ENCODE results near the gene JAK3.
"Not testable (repeated sequence)": the region's sequence is repeated elsewhere in the genome, so short reads cannot be mapped to it uniquely, and the experiment has no call there.

JAK3 gene
- total RNA-seq = 136 to 514 (median 292) reads per million in 3 experiments

- DNase-seq = peak; percentile 83
Observed at GRCh38 chr19:17847538-17848366, at the start of gene JAK3. Gene JAK3 (minus strand): TSS chr19:17847982. CDS start chr19:17844417, 3,565 bp downstream.

- no peak for DNase-seq
Observed at GRCh38 chr19:17893766-17894165, 46.0 kb upstream of the JAK3 start.

DNA sequence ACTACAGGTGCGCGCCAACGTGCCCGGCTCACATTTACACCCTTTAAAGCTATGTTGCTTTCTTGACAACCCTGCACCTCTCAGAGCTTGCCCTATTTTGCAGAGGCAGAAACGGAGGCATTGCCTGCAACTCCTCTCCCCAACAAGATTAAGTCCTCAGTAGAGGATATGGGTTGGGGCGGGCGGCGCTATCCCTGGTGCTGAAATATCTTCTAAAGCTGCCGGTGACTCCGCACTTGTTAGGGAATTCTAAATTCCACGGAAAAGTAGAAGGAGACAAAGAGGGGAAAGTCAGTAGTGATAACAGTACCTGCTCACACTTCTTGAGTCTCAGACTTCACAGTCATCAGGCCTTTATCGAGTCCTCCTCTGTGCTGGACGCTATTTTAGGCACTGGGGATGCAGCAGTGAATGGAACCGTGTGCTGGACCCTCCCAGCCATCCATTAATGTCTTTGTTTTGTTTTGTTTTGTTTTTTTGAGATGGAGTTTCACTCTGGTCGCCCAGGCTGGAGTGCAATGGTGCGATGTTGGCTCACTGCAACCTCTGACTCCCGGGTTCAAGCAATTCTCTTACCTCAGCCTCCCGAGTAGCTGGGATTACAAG is 41.9 kb upstream of the JAK3 start:
- DNase-seq = no peak

DNA sequence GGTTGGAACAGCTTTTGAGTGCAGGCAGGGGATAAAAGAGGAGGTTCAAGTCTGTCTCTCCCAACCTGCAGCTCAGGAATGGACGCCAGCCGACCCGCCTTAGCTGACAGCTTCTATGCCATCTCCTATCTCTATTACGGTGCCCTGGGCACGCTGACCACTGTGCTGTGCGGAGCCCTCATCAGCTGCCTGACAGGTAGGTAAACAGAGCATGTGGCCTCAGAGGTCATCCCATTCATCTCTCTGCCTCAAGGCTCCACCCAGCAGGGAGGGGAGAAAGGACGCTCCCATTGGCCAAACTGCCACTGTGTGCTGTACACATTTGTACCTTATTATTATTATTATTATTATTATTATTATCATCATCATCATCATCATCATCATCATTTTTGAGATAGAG is 40.5 kb upstream of the JAK3 start:
- DNase-seq = no peak

- DNase-seq = not testable (repeated sequence)
Observed at GRCh38 chr19:17887221-17887620, 39.4 kb upstream of the JAK3 start.

- no peak for DNase-seq
Observed at GRCh38 chr19:17886515-17886914, 38.7 kb upstream of the JAK3 start.

DNA sequence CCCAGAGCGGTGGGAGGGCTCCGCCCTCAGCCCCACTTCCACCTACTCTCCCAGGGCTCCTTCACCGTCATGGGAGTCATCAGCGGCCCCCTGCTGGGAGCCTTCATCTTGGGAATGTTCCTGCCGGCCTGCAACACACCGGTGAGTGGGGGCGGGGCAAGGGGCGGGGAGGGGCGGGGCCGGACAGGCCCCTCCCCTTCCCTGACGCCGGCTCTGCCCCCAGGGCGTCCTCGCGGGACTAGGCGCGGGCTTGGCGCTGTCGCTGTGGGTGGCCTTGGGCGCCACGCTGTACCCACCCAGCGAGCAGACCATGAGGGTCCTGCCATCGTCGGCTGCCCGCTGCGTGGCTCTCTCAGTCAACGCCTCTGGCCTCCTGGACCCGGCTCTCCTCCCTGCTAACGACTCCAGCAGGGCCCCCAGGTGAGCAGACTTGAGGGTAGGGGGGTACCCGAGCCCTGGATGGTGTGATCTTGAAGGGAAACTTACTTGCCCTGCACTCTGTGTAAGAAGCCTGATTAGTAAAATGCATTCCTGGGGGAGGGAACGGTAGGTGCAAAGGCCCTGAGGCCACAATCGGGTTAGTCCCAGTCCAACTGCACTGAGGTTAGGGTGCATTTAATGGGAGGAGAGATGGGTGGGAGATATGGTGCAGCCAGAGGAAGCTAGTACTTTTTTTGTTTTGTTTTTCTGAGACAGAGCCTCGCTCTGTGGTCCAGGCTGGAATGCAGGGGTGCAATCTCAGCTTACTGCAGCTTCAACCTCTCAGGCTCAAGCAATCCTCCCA is 36.0 kb upstream of the JAK3 start:
- DNase-seq = no peak

- DNase-seq = no peak
Observed at GRCh38 chr19:17881701-17882100, 33.9 kb upstream of the JAK3 start.

- no peak for DNase-seq
Observed at GRCh38 chr19:17879466-17879865, 31.7 kb upstream of the JAK3 start.

GRCh38 chr19:17877696-17878095 is 29.9 kb upstream of the JAK3 start:
- DNase-seq = no peak

DNA sequence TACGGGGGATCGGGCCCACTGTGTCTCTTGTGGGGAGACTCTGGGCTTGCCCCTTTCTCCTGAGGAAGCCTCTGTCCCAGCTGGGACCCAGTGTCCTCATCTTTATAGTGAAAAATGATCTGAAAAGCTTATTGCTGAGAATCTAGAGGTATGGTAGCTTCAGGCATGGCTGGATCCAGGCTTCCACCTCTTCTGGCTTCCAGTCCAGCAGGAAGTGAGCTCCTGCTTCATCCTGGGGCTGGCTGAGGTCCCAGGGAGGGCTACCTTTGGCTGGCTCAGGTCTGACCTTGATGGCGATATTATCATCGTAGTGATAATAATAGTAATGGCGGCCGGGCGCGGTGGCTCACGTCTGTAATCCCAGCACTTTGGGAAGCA is 27.0 kb upstream of the JAK3 start:
- DNase-seq = no peak

DNA sequence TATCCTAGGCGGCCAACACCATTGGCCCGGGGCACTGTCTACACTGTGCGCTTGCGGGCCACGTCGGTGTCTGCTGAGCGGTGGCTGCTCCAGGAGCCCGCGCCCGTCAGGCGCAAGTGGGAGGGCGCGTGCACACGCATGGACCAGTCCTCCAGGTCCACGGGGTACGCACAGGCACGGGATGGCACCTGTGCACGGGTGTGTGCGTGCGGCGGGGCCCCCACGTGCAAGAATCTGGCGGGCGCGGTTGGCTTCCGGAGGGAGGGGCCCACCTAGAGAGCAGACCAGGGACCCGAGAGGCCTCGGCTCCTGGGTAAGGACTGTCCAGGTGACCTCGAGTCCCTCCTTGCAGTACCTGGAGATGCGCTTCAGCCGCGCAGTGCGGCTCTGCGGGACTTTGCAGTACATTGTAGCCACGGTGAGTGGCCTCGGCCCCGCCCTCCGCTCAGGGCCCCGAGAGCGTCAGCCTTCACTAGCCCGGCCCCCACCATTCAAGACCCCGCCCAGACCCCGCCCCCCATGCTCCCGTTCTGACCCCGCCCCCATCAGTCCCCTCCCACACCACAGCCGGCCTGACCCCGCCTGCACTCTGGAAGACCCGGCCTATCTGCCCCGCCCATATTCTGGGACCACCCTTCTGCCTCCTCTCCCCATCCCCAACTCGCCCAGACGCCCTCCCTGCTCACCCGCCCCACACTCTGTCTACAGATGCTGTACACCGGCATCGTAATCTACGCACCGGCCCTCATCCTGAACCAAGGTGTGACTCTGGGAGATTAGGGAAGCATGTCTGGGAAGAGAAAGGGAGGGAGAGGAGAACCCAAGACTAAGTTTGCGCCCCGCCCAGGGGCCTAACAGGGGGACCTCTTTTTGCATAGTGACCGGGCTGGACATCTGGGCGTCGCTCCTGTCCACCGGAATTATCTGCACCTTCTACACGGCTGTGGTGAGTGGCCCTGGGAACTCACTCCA is 26.3 kb upstream of the JAK3 start:
- peak; percentile 69 for DNase-seq

DNA sequence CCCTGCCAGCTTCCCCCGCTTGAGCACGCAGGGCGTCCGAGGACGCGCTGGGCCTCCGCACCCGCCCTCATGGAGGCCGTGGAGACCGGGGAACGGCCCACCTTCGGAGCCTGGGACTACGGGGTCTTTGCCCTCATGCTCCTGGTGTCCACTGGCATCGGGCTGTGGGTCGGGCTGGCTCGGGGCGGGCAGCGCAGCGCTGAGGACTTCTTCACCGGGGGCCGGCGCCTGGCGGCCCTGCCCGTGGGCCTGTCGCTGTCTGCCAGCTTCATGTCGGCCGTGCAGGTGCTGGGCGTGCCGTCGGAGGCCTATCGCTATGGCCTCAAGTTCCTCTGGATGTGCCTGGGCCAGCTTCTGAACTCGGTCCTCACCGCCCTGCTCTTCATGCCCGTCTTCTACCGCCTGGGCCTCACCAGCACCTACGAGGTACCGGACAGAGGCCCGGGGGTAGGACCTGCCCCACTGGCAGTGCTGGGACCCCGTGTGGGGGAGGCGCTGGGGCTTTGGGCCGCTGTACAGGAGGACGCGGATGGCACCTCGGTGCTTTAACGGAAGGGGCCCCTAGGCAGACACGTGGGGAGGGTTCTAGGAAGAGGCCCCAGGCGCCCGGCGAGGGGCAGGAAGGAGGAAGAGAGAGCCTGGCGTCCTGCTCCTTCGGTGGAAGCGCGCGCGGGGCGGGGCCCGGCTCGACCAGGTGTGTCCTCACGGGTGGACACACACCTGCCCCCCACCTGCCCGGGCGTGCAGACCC is 24.6 kb upstream of the JAK3 start:
- no peak for DNase-seq

GRCh38 chr19:17871878-17872250 is 24.1 kb upstream of the JAK3 start, which contains the start of gene SLC5A5:
Gene SLC5A5 (plus strand): TSS chr19:17871945. CDS start chr19:17872320, 375 bp downstream.
- no peak for DNase-seq

DNA sequence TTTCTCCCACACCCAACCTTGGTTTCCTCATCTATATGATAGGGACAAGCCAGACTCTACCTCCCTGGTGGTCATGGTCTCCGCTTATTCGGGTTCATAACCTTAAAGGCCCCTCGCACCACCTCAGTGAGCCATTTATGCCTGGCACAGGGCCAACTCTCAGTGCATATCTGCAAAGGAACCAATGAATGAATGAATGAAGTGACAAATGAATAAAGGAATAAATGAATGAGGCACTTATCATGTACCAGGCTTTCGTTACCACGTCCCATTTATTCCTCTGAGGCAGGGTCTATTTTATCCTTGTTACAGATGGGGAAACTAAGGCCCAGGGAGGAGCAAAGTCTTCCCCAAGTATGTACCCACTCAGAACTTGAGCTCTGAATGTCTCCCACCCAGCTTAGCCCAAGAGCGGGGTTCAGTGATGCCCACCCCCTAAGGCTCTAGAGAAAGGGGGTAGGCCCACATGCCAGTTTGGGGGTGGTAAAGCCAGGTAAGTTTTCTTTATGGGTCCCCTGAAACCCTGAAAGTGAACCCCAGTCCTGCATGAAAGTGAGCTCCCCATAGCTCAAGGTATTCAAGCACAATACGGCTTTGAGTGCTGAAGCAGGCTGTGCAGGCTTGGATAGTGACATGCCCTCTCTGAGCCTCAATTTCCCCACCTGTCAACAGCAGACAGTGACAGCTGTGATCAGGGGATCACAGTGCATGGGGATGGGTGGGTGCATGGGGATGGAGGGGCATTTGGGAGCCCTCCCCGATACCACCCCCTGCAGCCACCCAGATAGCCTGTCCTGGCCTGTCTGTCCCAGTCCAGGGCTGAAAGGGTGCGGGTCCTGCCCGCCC is 23.5 kb upstream of the JAK3 start:
- DNase-seq = no peak

- DNase-seq = no peak
Observed at GRCh38 chr19:17869114-17869608, 21.4 kb upstream of the JAK3 start.

DNA sequence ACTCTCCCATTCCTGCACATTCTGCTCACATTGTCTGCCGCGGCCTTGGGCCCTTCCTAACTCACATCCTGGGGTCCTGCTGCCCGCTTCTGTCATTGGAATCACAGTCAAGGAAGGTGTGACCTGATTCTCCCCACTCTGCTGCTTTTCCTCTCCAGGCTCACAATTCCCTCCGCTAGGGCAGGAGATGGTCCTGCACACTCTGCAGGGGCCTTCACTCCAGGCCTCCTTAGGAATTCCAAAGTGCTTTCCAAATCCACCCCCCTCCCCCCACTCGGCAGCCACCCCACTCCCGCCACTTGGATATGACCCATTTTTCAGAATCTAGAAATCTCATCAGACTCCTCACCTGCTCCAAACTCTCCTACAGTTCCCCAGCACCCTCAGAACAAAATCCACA is 20.9 kb upstream of the JAK3 start:
- DNase-seq = no peak

DNA sequence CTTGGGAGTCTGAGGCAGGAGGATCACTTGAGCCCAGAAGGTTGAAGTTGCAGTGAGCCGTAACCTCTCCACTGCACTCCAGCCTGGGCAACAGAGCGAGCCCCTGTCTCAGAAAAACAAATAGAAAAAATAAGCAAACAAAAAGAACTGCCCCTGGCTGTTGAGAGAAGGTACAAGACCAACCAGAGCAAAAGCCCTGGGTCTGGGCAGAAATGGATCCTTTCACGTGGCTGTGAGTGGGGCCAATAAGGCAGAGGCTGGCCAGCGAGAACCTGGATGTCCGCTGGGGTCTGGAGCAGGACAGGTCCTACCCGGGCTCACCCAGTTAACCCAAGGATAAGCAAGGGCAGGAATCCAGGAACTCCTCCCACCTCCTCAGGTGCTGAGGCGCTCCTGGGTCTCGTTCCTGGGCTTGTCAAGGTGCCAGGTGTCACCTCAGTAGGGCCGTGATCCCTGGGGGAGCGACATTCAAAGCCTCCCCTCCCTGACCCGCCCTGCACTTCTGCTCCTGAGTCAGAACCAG is 19.2 kb upstream of the JAK3 start:
- DNase-seq = no peak

GRCh38 chr19:17866312-17866963 is 18.7 kb upstream of the JAK3 start:
- no peak for DNase-seq

Measured in central memory CD4-positive, alpha-beta T cell (primary cell).